NCI-H1694 treated with DMSO at 0.1 percent for 48 hours (cell line): ENCODE measurements around the gene TMEM248.
"Not testable (repeated sequence)": the region's sequence is repeated elsewhere in the genome, so short reads cannot be mapped to it uniquely, and the experiment has no call there.

Source experiments
- DNase-seq: peaks from one replicate; lab custom pipeline; 2025; lab: John Stamatoyannopoulos, UW

TMEM248 gene

GRCh38 chr7:67000601-67001258, 79.7 kb downstream of the TMEM248 start:
- DNase-seq, result not testable (repeated sequence)

GRCh38 chr7:67004145-67004544, 83.1 kb downstream of the TMEM248 start:
- not testable (repeated sequence) for DNase-seq

GRCh38 chr7:67006965-67007364, 85.9 kb downstream of the TMEM248 start:
- no peak for DNase-seq
